CD4-positive, alpha-beta T cell (primary cell): ENCODE results near the gene SH2B3. TPM values are rescaled to one million over a fixed set of nuclear protein-coding genes. Genes with fewer than 3 reads are reported as not detected.

Experiments
- ATAC-seq: fragments of 200-7000 bp; cut with Tn5 transposase; one replicate; pipeline ENCODE4 v1.10.0; 2022; ENCODE audit warnings: mild to moderate bottlenecking; ENCODE audit not compliant: poor library complexity
- CTCF ChIA-PET: fragments of 350-600 bp; sonication (Branson Sonifier 250); formaldehyde crosslinking; loops from one replicate; lab custom pipeline; 2021; ENCODE audit warnings: antibody characterized with exemption, inconsistent platforms; lab: Charles Lee
- POLR2A ChIA-PET: fragments of 350-600 bp; sonication (Branson Sonifier 250); formaldehyde crosslinking; loops from one replicate; lab custom pipeline; 2021; ENCODE audit warnings: antibody characterized with exemption, inconsistent platforms; lab: Charles Lee
- DNase-seq, 14 experiments: peaks; one replicate each; pipeline ENCODE4 v3.0.0-alpha.2; 2013 to 2020; ENCODE audit warnings: mixed read lengths in 2 of 14
- H3K27ac ChIP-seq, 2 donors: one replicate each; pipeline versions ENCODE4 v1.5.1 to v1.7.0; 2013; ENCODE audit warnings: low read length in 2 of 2, low read depth in 1 of 2, mild to moderate bottlenecking in 1 of 2
- H3K27me3 ChIP-seq, 2 experiments: 1 replicate in 1 of 2; 2 replicates in 1 of 2; pipeline versions ENCODE4 v1.6.1 to v1.7.0; 2013; ENCODE audit warnings: low read length in 2 of 2, control low read depth in 1 of 2, mild to moderate bottlenecking in 1 of 2, moderate library complexity in 1 of 2; ENCODE audit not compliant: insufficient read depth in 2 of 2, control insufficient read depth in 1 of 2
- H3K36me3 ChIP-seq: one replicate; pipeline ENCODE4 v1.6.1; 2013; ENCODE audit warnings: low read length, control low read depth; ENCODE audit not compliant: insufficient read depth
- H3K4me1 ChIP-seq: one replicate; pipeline ENCODE4 v1.6.1; 2013; ENCODE audit warnings: low read length, control low read depth; ENCODE audit not compliant: insufficient read depth
- H3K4me3 ChIP-seq: one replicate; pipeline ENCODE4 v1.5.1; 2013; ENCODE audit warnings: mild to moderate bottlenecking, low read length, moderate library complexity
- H3K9me3 ChIP-seq, 2 experiments: 1 replicate in 1 of 2; 2 replicates in 1 of 2; pipeline versions ENCODE4 v1.6.1 to v1.7.0; 2013; ENCODE audit warnings: low read length in 2 of 2, mild to moderate bottlenecking in 2 of 2, control low read depth in 1 of 2, moderate library complexity in 1 of 2; ENCODE audit not compliant: control insufficient read depth in 1 of 2, insufficient read depth in 1 of 2
- H3K27ac Mint-ChIP-seq: one replicate; pipeline ENCODE4 v1.8.0; 2020; ENCODE audit warnings: mixed read lengths
- H3K27me3 Mint-ChIP-seq: one replicate; pipeline ENCODE4 v1.8.0; 2021; ENCODE audit warnings: mixed read lengths
- H3K36me3 Mint-ChIP-seq: one replicate; pipeline ENCODE4 v1.8.0; 2021; ENCODE audit warnings: low read depth, mixed read lengths
- H3K4me1 Mint-ChIP-seq: one replicate; pipeline ENCODE4 v1.8.0; 2021; ENCODE audit warnings: low read depth, mixed read lengths
- H3K4me3 Mint-ChIP-seq: one replicate; pipeline ENCODE4 v1.8.0; 2020; ENCODE audit warnings: mild to moderate bottlenecking, mixed read lengths
- H3K9me3 Mint-ChIP-seq: one replicate; pipeline ENCODE4 v1.8.0; 2020; ENCODE audit warnings: mixed read lengths
- CTCF ChIP-seq: fragments of 200-600 bp; IDR thresholded peaks from one replicate; pipeline ENCODE4 v1.8.0; 2022; ENCODE audit warnings: antibody characterized with exemption, mild to moderate bottlenecking
- intact Hi-C, 2 experiments: fragments of 100-400 bp; cut with DNase I in 1 of 2; cut with micrococcal nuclease in 1 of 2; formaldehyde crosslinking; loops; one replicate each; pipeline versions ENCODE4 v1.15.1 to v1.9.0; 2023 to 2025; cut with DNase I, micrococcal nuclease
- total RNA-seq, 174 experiments: library from RNA in 2 of 174; stranded (reverse) in 2 of 174; gene quantifications; one replicate each; pipeline ENCODE4 v1.2.3 and lab custom pipeline; 2021 to 2026

Gene SH2B3
- total RNA-seq, 2 experiments from 2014 or later, result 42.3 to 46.4 TPM

- Mint-ChIP-seq H3K27me3 (no peaks in the 10 kb centered on the region), H3K4me3 (peak overlapping the region; percentile 88), H3K36me3 (peaks cover 7% of the 10 kb centered on the region), H3K9me3 (no peaks in the 10 kb centered on the region), H3K4me1 (peaks cover 84% of the 10 kb centered on the region), H3K27ac (peak overlapping the region; percentile 89)
- Histone ChIP-seq H3K36me3 (no peaks in the 10 kb centered on the region), H3K4me1 (peaks cover 91% of the 10 kb centered on the region), H3K4me3 (peak overlapping the region; percentile 94), H3K9me3 (no peaks in the 10 kb centered on the region), H3K27me3 (no peaks in the 10 kb centered on the region), H3K27ac (peak overlapping the region; percentile 64 to 67)
- CTCF ChIA-PET, result interaction anchor here (8.4 to 16.9 kb wide), 2 partner anchors 11 to 43 kb away, joined by 56 to 487 read pairs; no protein-coding TSS in a partner anchor
- ATAC-seq (no peak), DNase-seq (no peak)
- POLR2A ChIA-PET, result interaction anchor here (0.6 to 7.0 kb wide), 6 partner anchors 11 to 189 kb away, joined by 3 to 66 read pairs (median 4); no protein-coding TSS in a partner anchor
- TF ChIP-seq CTCF, result no peak
- intact Hi-C loops, result loop anchor here (2.0 to 10.0 kb wide), 3 partner anchors 17 to 189 kb away; partner anchors contain the start of gene ATXN2 (in 2 of the 2)
Measured at GRCh38 chr12:111408116-111408440, 2.4 kb downstream of the SH2B3 start.

- no peaks in the 10 kb centered on the region for H3K9me3 ChIP-seq
- ChIA-PET POLR2A (interaction anchor here (0.6 to 7.0 kb wide), 7 partner anchors 12 to 188 kb away, joined by 3 to 66 read pairs (median 5); no protein-coding TSS in a partner anchor), CTCF (interaction anchor here (8.4 to 16.9 kb wide), 2 partner anchors 12 to 42 kb away, joined by 56 to 487 read pairs; no protein-coding TSS in a partner anchor)
- Mint-ChIP-seq H3K27me3 (no peaks in the 10 kb centered on the region), H3K4me3 (peak overlapping the region; percentile 88), H3K4me1 (peaks cover 84% of the 10 kb centered on the region), H3K9me3 (no peaks in the 10 kb centered on the region), H3K27ac (peak overlapping the region; percentile 89), H3K36me3 (peaks cover 15% of the 10 kb centered on the region)
- peak overlapping the region; percentile 64 to 67 for H3K27ac ChIP-seq
- H3K4me1 ChIP-seq, result peaks cover 91% of the 10 kb centered on the region
- no peaks in the 10 kb centered on the region for H3K27me3 ChIP-seq
- DNase-seq (no peak), ATAC-seq (no peak)
- H3K36me3 ChIP-seq, result peaks cover 4% of the 10 kb centered on the region
- TF ChIP-seq CTCF, result no peak
- intact Hi-C loops, result loop anchor here (2.0 to 10.0 kb wide), 3 partner anchors 16 to 188 kb away; partner anchors contain the start of gene ATXN2 (in 2 of the 2)
- peak overlapping the region; percentile 94 for H3K4me3 ChIP-seq
Measured at GRCh38 chr12:111408686-111409402, 3.1 kb downstream of the SH2B3 start.

- ATAC-seq (no peak), DNase-seq (peak in 1 of 14 experiments; percentile 55)
- peak overlapping the region; percentile 64 to 67 for H3K27ac ChIP-seq
- H3K4me3 ChIP-seq, result peak overlapping the region; percentile 94
- Mint-ChIP-seq H3K9me3 (no peaks in the 10 kb centered on the region), H3K27ac (peak overlapping the region; percentile 89), H3K36me3 (peaks cover 15% of the 10 kb centered on the region), H3K4me3 (peak overlapping the region; percentile 88), H3K4me1 (peaks cover 81% of the 10 kb centered on the region), H3K27me3 (no peaks in the 10 kb centered on the region)
- ChIA-PET POLR2A (interaction anchor here (1.4 to 7.0 kb wide), 3 partner anchors 20 to 36 kb away, joined by 11 to 66 read pairs (median 35); no protein-coding TSS in a partner anchor), CTCF (interaction anchor here (8.4 to 16.9 kb wide), 2 partner anchors 13 to 42 kb away, joined by 56 to 487 read pairs; no protein-coding TSS in a partner anchor)
- TF ChIP-seq CTCF, result no peak
- intact Hi-C loops, result loop anchor here (2.0 to 10.0 kb wide), 3 partner anchors 15 to 188 kb away; partner anchors contain the start of gene ATXN2 (in 2 of the 2)
- no peaks in the 10 kb centered on the region for H3K27me3 ChIP-seq
- H3K4me1 ChIP-seq, result peaks cover 91% of the 10 kb centered on the region
- peaks cover 4% of the 10 kb centered on the region for H3K36me3 ChIP-seq
- H3K9me3 ChIP-seq, result no peaks in the 10 kb centered on the region
Measured at GRCh38 chr12:111409403-111409779, 3.7 kb downstream of the SH2B3 start.
